Activated naive CD8-positive, alpha-beta T cell treated with anti-CD3 and anti-CD28 coated beads, Interleukin-2, amount 10 ng/mL, durations not matched to agents 7 days and 5 days (primary cell): Measurements from ENCODE around the gene CHMP6. TPM values are rescaled to one million over a fixed set of nuclear protein-coding genes. Genes with fewer than 3 reads are reported as not detected.

Experiments used
- ATAC-seq: fragments of 150-1000 bp; cut with Tn5 transposase; one replicate; pipeline ENCODE4 v1.10.0; 2021; ENCODE audit warnings: low read depth, moderate library complexity
- POLR2A ChIA-PET: fragments of 350-600 bp; sonication (Branson Sonifier 250); formaldehyde crosslinking; loops from one replicate; lab custom pipeline; 2021; ENCODE audit warnings: antibody characterized with exemption; lab: Charles Lee
- DNase-seq: peaks from one replicate; pipeline ENCODE4 v3.0.0; 2021
- H3K27ac Mint-ChIP-seq: one replicate; pipeline ENCODE4 v1.8.0; 2022; ENCODE audit warnings: mild to moderate bottlenecking, mixed read lengths
- H3K27me3 Mint-ChIP-seq: one replicate; pipeline ENCODE4 v1.8.0; 2022; ENCODE audit warnings: mild to moderate bottlenecking, moderate library complexity, mixed read lengths
- H3K36me3 Mint-ChIP-seq: one replicate; pipeline ENCODE4 v1.8.0; 2021; ENCODE audit warnings: mild to moderate bottlenecking, mixed read lengths
- H3K4me1 Mint-ChIP-seq: one replicate; pipeline ENCODE4 v1.8.0; 2021; ENCODE audit warnings: mixed read lengths
- H3K4me3 Mint-ChIP-seq: one replicate; pipeline ENCODE4 v1.8.0; 2022; ENCODE audit warnings: mild to moderate bottlenecking, moderate library complexity, mixed read lengths
- H3K9me3 Mint-ChIP-seq: one replicate; pipeline ENCODE4 v1.8.0; 2021; ENCODE audit warnings: mixed read lengths
- total RNA-seq, 2 experiments: library from RNA; stranded (reverse); gene quantifications; one replicate each; pipeline ENCODE4 v1.2.3, GENCODE V29; 2021

CHMP6 gene
- total RNA-seq, 2 experiments from 2014 or later: 32.5 to 33.0 TPM

DNA sequence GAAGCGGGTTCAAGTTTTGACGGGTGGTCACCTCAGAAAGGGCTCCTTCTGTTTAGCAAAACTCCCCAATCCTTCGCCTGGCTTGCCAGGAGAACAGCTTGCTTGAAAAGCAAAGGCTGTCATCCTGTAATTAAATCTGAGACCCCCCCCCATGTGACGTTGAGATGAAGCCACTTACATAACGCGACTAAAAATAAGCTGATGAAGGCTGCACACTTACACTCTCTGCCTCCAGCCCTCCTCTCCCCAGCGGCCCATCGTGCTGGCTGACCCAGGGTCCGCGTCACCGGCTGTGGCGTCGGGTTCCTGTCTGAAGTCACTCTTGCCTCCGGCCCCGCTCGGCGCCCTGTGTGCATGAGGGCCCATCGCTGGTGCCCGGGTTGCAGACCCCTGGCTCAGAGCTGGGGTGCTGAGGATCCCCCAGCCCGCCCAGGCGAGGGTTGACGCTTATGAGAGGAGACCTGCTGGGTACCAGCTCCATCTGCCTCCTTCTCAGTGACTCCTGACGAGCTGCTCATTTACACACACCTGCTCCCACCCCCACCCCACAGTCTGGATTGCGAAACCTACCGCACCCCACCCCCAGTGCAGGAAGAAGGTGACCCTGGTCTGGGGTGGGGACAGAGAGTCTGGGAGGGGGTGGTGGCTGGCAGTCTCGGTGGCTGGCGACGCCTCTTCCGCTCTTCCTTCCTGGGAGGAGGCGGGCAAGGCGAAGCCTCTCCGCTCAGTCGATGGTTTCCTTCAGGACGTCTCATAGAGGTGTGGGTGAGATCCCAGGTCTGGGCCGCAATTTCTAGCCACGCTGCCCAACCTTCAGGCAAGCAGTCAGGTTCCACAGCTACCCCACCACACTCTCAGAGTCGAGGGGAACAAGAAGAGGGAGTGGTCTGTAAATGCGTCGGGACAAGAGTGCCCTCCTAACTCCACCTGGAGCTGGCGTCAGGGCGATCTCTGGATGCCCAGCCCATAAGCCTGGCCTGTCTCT is 40.2 kb downstream of the CHMP6 start:
- no peak for ATAC-seq
- H3K27ac Mint-ChIP-seq: no peak overlapping the region
- POLR2A ChIA-PET: no interaction called here
- peaks cover 3% of the 10 kb centered on the region for H3K9me3 Mint-ChIP-seq
- DNase-seq: no peak
- H3K27me3 Mint-ChIP-seq: peaks cover 34% of the 10 kb centered on the region
- no peak overlapping the region for H3K4me3 Mint-ChIP-seq
- no peaks in the 10 kb centered on the region for H3K4me1 Mint-ChIP-seq
- H3K36me3 Mint-ChIP-seq: no peaks in the 10 kb centered on the region

DNA sequence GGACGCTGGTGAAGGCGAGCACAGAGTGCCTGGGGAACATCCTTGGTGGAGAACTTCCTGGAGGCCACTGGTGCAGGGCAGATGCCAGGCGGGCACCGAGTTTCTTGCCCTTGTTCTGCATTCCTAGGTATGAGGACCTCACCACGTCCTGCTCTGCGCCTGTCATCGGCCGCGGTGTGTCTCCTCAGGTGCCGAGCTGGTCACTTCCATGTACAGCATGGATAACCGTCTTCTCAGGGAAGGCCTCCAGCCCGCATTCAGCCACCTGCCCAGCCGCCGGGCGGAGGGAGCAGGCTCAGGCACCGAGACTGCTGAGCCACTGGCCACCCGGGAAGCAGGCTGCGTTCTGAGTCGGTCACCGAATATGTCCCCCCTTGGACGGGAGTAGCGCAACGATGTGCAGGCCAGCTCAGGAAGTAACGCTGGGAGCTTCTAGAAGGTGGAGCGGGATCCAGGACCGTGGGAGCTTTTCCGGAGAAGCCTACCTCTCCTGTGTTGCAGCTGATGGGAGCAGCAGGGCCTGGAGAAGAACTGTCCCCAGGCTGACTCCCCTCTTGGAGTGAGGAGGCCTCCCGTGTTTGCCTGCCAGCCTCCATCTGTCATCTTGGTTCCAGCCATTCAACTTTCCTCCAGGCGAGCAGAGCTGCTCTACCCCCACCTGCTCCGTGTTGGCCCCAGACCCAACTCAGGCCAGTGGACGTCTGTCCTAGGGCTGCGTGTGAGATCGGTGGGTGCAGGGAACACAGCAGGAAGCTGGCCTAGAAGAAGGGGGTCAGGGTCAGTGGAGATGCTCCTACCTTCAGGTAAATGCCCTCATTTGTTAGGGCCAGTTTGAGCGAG is 41.2 kb downstream of the CHMP6 start:
- DNase-seq: no peak
- POLR2A ChIA-PET: interaction anchor here (2.0 kb wide), 1 partner anchor 15 kb away, joined by 9 read pairs; no protein-coding TSS in a partner anchor
- Mint-ChIP-seq H3K4me3 (peak overlapping the region; percentile 7), H3K9me3 (no peaks in the 10 kb centered on the region), H3K27me3 (peaks cover 31% of the 10 kb centered on the region), H3K4me1 (no peaks in the 10 kb centered on the region), H3K36me3 (no peaks in the 10 kb centered on the region), H3K27ac (no peak overlapping the region)
- ATAC-seq: no peak

DNA sequence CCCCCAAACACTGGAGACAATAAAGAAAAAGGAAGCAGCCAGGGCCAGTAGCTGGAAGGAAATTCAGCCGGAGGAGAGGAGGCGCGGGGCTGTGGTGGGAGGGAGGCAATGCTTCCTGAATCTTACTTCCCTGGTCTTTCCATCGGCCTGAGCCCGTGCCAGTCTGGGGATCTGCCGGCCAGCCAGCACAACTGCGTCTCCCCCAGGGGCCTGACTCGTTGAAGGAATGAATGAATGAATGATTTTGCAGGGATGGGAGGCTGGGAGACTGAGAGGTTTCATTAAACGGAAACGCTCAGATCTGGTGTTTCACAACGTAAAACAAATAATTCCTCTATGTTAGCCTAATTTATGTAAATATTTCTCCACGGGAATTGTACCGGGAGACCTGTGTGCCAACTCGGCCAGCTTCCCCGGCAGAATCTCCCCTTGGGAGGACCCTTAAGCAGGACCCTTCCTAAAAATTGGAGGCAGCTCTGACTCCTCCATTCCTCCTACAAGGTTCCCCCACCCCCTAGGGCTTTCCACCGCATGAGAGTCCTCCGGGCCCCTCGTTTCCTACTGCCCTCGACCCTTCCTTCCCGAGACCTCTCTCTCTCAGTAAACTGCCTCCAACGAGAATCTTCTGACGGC is 42.0 kb downstream of the CHMP6 start:
- Mint-ChIP-seq H3K36me3 (no peaks in the 10 kb centered on the region), H3K4me1 (no peaks in the 10 kb centered on the region), H3K9me3 (no peaks in the 10 kb centered on the region), H3K27ac (no peak overlapping the region), H3K4me3 (peak overlapping the region; percentile 47), H3K27me3 (peaks cover 31% of the 10 kb centered on the region)
- ATAC-seq: no peak
- no peak for DNase-seq
- POLR2A ChIA-PET: interaction anchor here (1.5 to 2.0 kb wide), 2 partner anchors 16 to 189 kb away, joined by 3 to 9 read pairs; partner anchors contain the start of gene CEP131

DNA sequence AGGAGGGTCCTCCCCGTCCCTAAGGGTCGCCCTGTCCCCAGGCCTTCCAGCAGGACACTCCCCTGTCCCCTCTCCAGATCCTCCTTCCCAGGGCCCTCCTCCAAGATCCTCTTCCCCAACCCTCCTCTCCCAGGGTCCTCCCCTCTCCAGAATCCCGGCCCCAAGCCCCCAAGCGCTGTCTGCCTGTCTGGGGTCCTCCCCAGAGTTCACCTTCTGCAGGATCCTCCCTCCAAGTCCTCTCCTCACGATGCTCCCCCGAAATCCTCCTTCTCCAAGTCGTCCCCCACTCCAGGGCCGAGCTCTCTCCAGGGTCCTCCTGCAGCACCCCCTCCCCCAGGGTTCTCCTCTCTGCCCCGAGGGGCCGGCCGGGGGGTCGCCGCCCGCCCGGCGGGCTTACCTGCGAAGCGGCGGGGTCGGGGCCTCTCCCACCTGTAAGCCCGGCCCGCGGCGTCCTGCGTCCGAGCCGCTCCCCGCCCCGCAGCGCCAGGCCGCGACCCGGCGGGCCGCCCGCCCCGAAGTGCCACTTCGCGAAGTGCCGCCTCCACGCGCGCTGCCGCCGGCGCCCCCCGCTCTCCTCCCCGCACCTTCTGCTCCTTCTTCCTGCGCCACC is 42.6 kb downstream of the CHMP6 start:
- Mint-ChIP-seq H3K4me3 (peak overlapping the region; percentile 49), H3K4me1 (no peaks in the 10 kb centered on the region), H3K9me3 (no peaks in the 10 kb centered on the region), H3K27ac (no peak overlapping the region), H3K36me3 (no peaks in the 10 kb centered on the region), H3K27me3 (peaks cover 29% of the 10 kb centered on the region)
- POLR2A ChIA-PET: interaction anchor here (1.5 to 2.0 kb wide), 2 partner anchors 16 to 189 kb away, joined by 3 to 9 read pairs; partner anchors contain the start of gene CEP131
- no peak for DNase-seq
- ATAC-seq: peak; percentile 21

DNA sequence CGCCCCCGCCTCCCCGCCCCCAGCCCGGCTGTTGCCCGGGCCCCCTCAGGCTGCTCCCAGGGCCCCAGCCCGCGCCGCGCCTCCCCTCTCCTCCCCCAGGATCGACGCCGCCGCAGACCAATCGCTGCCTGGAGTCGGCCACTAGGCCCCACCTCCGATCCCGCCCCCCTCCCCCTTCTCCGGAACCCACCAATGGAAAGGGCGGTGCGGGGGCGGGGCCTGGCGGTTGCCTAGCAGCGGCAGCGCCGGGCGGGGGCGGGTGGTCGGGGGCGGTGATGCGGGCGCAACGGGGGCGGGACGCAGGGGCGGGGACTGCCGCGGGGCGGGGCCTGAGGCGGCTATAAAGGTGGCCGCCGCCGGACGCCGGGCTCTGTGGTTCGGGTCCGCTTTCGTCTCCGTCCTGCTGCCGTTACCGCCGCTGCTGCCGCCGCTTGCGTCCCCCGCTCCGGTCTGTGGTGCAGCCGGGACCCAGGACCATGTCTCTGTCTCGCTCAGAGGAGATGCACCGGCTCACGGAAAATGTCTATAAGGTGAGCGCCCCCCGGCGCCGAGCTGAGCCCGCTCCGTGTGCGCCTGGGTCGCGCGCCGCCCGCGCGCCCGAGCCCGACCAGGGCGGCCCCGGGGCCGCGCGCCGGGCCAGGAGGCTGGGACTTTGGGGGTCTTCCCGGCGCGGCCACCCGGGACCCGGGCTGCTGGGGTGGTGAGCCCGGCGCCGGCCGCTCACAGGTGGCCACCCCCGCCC is 43.3 kb downstream of the CHMP6 start, which contains the start of gene BAIAP2:
BAIAP2 (plus strand) TSS at position 373 of the 742 bp plus-strand sequence; CDS start at position 477, 104 bp downstream.
- Mint-ChIP-seq H3K4me1 (no peaks in the 10 kb centered on the region), H3K36me3 (no peaks in the 10 kb centered on the region), H3K27me3 (peaks cover 29% of the 10 kb centered on the region), H3K4me3 (peak within 1 kb of the TSS; percentile 90), H3K27ac (peak within 1 kb of the TSS; percentile 75), H3K9me3 (no peaks in the 10 kb centered on the region)
- ATAC-seq: peak; percentile 82
- DNase-seq: peak; percentile 95
- POLR2A ChIA-PET: interaction anchor here (0.8 to 1.5 kb wide), 4 partner anchors 17 to 188 kb away, joined by 3 to 4 read pairs (median 3); partner anchors contain the start of gene CEP131

DNA sequence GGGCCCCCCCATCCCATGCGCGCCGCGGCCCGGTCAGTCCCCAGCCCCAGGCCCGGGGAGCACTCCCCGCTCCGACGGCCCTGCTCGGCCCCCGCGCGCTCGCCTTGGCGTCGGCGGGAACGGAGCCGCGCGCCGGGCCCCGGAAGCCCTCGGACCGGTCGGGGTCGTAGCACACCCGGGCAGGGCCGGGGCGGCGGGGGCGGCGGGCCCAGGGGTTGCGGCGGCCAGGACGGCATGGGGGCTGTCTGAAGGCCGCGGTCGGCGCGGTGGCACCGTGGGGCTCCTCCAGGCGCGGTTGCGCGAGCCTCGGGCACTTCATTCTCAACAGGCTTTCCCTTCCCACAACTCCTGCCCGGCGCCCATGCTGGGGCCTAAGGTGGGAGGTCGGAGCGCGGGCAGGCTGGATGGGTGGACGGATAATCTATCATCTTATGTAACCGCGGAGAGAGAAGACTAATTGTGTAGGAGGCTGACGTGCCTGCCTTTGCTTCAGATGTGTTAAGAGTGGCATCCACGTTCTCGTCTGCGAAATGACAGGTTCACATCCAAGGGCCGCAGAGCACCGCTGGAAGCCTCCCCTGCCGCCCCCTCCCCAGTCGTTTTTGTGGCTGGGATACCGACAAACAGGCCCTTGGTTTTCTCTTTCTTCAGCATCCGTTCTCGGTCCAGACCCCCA is 44.0 kb downstream of the CHMP6 start:
- POLR2A ChIA-PET: interaction anchor here (0.8 to 1.0 kb wide), 4 partner anchors 15 to 59 kb away, joined by 3 to 4 read pairs (median 4); no protein-coding TSS in a partner anchor
- no peaks in the 10 kb centered on the region for H3K4me1 Mint-ChIP-seq
- no peaks in the 10 kb centered on the region for H3K9me3 Mint-ChIP-seq
- peak overlapping the region; percentile 66 for H3K4me3 Mint-ChIP-seq
- ATAC-seq (peak; percentile 17), DNase-seq (no peak)
- H3K36me3 Mint-ChIP-seq: no peaks in the 10 kb centered on the region
- H3K27ac Mint-ChIP-seq: peak overlapping the region; percentile 32
- H3K27me3 Mint-ChIP-seq: peaks cover 29% of the 10 kb centered on the region

DNA sequence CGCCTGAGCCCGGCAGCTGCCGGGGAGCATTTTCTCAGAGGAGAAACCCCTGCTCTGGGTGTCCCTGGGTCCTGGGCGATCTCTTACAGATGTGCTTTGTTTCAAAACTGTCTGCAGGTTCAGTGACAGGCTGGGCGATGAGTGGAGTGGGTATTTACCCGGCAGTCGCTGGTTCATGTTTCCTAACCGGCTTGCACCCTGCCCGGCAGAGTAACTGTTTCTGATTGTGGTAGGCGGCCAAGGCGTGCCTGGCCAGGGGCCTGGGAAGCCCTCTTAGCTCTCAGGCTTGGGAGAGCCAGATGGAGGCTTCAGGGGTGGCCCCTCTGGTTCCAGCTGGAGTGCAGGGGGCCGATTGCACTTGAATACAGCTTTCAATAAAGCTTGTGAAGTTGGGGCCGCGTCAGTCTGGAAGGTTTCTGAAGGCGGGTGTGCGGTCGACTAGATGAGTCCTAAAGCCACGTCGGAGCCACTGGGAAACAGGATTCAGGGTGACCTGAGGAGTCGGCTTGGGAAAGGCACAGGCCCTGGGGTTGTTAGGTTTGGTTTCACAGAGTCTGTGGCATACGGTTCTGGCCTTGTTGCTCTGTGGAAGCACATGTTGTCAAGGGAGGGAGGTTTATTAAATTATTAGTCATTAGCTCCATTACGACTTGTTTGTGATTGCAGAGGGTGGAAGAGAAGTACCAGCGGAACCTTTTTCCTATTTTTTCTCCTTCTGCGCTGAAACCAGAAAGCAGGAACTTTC is 44.7 kb downstream of the CHMP6 start:
- Mint-ChIP-seq H3K4me3 (peak overlapping the region; percentile 66), H3K4me1 (no peaks in the 10 kb centered on the region), H3K27me3 (peaks cover 29% of the 10 kb centered on the region), H3K27ac (no peak overlapping the region), H3K36me3 (no peaks in the 10 kb centered on the region), H3K9me3 (no peaks in the 10 kb centered on the region)
- POLR2A ChIA-PET: interaction anchor here (1.0 kb wide), 1 partner anchor 16 kb away, joined by 4 read pairs; no protein-coding TSS in a partner anchor
- ATAC-seq (no peak), DNase-seq (no peak)

DNA sequence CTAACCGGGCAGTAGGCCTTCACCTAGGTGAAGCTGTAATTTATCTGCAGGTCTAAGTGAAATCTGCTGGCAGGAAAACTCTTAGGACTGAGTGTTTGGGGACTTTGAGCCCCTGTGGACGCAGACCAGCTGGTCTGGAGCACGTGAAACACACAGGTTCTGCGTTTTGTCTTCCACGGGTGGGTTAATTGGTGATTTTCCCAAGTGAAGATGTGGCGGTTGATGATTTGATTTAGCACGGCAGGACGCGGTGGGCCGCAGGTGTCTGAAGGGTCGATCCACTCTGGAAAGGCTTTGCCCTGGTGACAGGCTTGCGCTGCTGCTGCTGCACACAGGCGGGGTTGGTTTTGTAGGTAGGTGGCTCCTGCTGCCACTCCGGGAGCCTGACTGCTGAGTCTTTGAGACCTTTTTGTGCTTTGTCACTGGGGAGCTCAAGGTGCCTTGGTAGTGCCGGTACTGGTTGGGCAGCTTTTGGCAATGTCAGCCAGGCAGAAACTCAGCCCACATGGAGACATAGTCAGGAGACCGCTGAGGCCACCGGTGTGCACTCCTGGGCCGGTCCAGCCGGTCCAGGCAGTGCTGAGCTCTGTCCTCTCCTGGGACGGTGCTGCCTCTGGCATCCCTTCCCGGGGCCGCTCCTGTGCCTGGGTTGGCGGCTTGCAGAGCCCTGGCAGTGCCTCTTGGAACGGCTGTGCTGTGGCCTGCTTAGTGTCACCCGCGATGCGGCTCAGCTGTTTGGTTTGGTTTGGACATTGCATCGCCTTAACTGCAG is 45.6 kb downstream of the CHMP6 start:
- ATAC-seq (no peak), DNase-seq (no peak)
- no peaks in the 10 kb centered on the region for H3K4me1 Mint-ChIP-seq
- H3K4me3 Mint-ChIP-seq: no peak overlapping the region
- H3K9me3 Mint-ChIP-seq: no peaks in the 10 kb centered on the region
- POLR2A ChIA-PET: interaction anchor here (1.0 kb wide), 1 partner anchor 17 kb away, joined by 4 read pairs; no protein-coding TSS in a partner anchor
- no peaks in the 10 kb centered on the region for H3K36me3 Mint-ChIP-seq
- H3K27ac Mint-ChIP-seq: no peak overlapping the region
- peaks cover 27% of the 10 kb centered on the region for H3K27me3 Mint-ChIP-seq

DNA sequence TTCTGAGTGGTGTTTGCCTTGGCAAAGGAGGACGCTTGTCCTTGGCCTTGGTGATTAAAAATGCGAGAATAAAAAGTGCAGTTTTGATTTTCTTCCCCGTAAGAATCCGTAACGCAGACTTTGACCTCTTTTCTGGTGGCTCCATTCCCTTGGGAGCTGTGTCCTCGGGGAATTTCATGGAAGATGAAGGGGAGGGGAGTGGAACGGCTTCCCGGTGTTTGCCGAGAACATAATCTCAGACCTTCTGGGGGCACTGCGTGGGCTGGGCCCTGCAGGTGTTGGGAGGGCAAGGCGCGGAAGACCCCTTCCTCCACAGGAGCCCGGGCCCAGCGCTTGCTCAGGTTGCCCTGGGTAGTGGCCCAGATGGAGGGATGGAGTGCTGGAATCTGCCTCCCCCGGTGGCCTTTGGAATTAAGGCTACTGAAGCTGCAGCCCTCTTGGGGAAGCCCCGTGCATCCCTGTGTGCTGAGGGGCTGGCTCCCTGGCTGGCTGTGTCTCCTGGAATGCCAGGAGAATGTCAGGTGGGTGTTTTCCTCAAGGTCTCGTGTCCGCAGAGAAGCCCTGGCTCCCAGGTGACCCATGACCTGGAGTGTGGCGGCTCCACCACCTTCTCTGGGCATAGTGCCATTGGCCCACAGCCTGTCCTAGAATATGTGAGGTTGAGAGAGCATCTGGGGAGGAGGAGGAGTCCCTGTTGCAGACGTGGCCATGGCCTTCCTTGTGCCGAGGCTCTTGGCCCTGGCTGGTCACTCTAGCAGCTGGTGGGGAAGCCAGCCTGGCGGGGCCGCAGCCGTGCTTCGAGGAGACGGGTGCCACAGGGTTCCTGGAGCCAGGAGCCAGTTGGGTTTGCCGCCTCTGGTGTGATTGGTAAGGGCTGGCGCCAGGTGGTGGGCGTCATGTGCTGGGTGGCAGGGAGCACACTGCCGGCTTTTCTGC is 46.4 kb downstream of the CHMP6 start:
- POLR2A ChIA-PET: interaction anchor here (0.6 kb wide), 1 partner anchor 619 kb away, joined by 3 read pairs; no protein-coding TSS in a partner anchor
- H3K27ac Mint-ChIP-seq: no peak overlapping the region
- no peaks in the 10 kb centered on the region for H3K36me3 Mint-ChIP-seq
- no peak overlapping the region for H3K4me3 Mint-ChIP-seq
- no peak for DNase-seq
- no peaks in the 10 kb centered on the region for H3K4me1 Mint-ChIP-seq
- ATAC-seq: no peak
- peaks cover 23% of the 10 kb centered on the region for H3K27me3 Mint-ChIP-seq
- no peaks in the 10 kb centered on the region for H3K9me3 Mint-ChIP-seq
